Common myeloid progenitor, CD34-positive (primary cell): ENCODE results near the gene AKT3.
"Not testable (repeated sequence)": the region's sequence is repeated elsewhere in the genome, so short reads cannot be mapped to it uniquely, and the experiment has no call there.

Experiments used
- CTCF ChIA-PET: fragments of 350-600 bp; sonication (Branson Sonifier 250); formaldehyde crosslinking; loops from one replicate; lab custom pipeline; 2021; ENCODE audit warnings: antibody characterized with exemption; lab: Charles Lee
- POLR2A ChIA-PET: fragments of 350-600 bp; sonication (Branson Sonifier 250); formaldehyde crosslinking; loops from one replicate; lab custom pipeline; 2021; ENCODE audit warnings: antibody characterized with exemption; lab: Charles Lee
- DNase-seq, 3 donors: peaks; one replicate each; pipeline versions ENCODE4 v3.0.0 to v3.0.0-alpha.2; 2013
- H3K27ac ChIP-seq, 2 experiments: 1 replicate in 1 of 2; 2 replicates in 1 of 2; pipeline ENCODE4 v1.7.0; 2013; ENCODE audit warnings: inconsistent platforms in 2 of 2, low read length in 2 of 2, mild to moderate bottlenecking in 2 of 2, low read depth in 1 of 2, moderate library complexity in 1 of 2; ENCODE audit not compliant: severe bottlenecking in 2 of 2, insufficient read depth in 1 of 2, poor library complexity in 1 of 2
- H3K27me3 ChIP-seq, 5 experiments: replicated peaks in 2 of 5; 1 replicate in 3 of 5; 2 replicates in 2 of 5; pipeline versions ENCODE4 v1.6.1 to v1.7.0; 2013; ENCODE audit warnings: low read length in 4 of 5, mild to moderate bottlenecking in 2 of 5, moderate library complexity in 2 of 5, inconsistent platforms in 1 of 5; ENCODE audit not compliant: insufficient read depth in 5 of 5, control insufficient read depth in 4 of 5
- H3K36me3 ChIP-seq, 4 experiments: 1 replicate in 2 of 4; 2 replicates in 2 of 4; pipeline versions ENCODE4 v1.6.1 to v1.7.0; 2013; ENCODE audit warnings: low read length in 3 of 4, control low read depth in 1 of 4, mild to moderate bottlenecking in 1 of 4; ENCODE audit not compliant: control insufficient read depth in 4 of 4, insufficient read depth in 4 of 4
- H3K4me1 ChIP-seq, 4 experiments: 1 replicate in 3 of 4; 2 replicates in 1 of 4; pipeline versions ENCODE4 v1.6.1 to v1.7.1; 2013; ENCODE audit warnings: low read length in 3 of 4, mild to moderate bottlenecking in 3 of 4, control low read depth in 1 of 4, inconsistent platforms in 1 of 4, moderate library complexity in 1 of 4; ENCODE audit not compliant: control insufficient read depth in 4 of 4, insufficient read depth in 4 of 4; ENCODE audit errors: control extremely low read depth in 1 of 4
- H3K4me3 ChIP-seq, 7 experiments: 1 replicate in 4 of 7; 2 replicates in 3 of 7; pipeline versions ENCODE4 v1.5.1 to v1.7.0; 2013; ENCODE audit warnings: mild to moderate bottlenecking in 7 of 7, low read length in 6 of 7, moderate library complexity in 6 of 7, inconsistent platforms in 2 of 7, low read depth in 2 of 7, control low read depth in 1 of 7; ENCODE audit not compliant: insufficient read depth in 4 of 7, control insufficient read depth in 1 of 7; ENCODE audit errors: extremely low read depth in 1 of 7
- H3K9me3 ChIP-seq, 5 experiments: 1 replicate in 4 of 5; 2 replicates in 1 of 5; pipeline versions ENCODE4 v1.6.1 to v1.7.1; 2013; ENCODE audit warnings: low read length in 4 of 5, mild to moderate bottlenecking in 2 of 5, inconsistent platforms in 1 of 5, low read depth in 1 of 5, moderate library complexity in 1 of 5; ENCODE audit not compliant: control insufficient read depth in 4 of 5, insufficient read depth in 2 of 5; ENCODE audit errors: control extremely low read depth in 1 of 5
- WGBS: methylation state at CpG from one replicate; pipeline ENCODE4 v1.1.5; 2013; ENCODE audit not compliant: insufficient coverage; 5-methylcytosine and 5-hydroxymethylcytosine counted together

AKT3 gene

GRCh38 chr1:243596431-243597062 lies 253.5 kb downstream of the AKT3 start:
- peaks cover 0 to 25% (median 5%) of the 10 kb centered on the region in 4 experiments for H3K4me1 ChIP-seq
- ChIA-PET CTCF (no interaction called here), POLR2A (no interaction called here)
- H3K36me3 ChIP-seq = peaks cover 0 to 12% (median 5%) of the 10 kb centered on the region in 4 experiments
- no peaks in the 10 kb centered on the region for H3K27me3 ChIP-seq
- WGBS = no CpG with 5 or more reads among the region's 6 CpGs
- no peak overlapping the region for H3K4me3 ChIP-seq
- peaks cover 0 to 6% (median 0%) of the 10 kb centered on the region in 5 experiments for H3K9me3 ChIP-seq
- no peak overlapping the region for H3K27ac ChIP-seq
- peak; percentile 10 to 80 (median 73) for DNase-seq

- H3K36me3 ChIP-seq = peaks cover 0 to 12% (median 3%) of the 10 kb centered on the region in 4 experiments
- H3K27ac ChIP-seq = no peak overlapping the region
- DNase-seq = peak in 2 of 3 donors; percentile 12 to 16
- no peak overlapping the region for H3K4me3 ChIP-seq
- 89% methylated on average over 4 of the region's 7 CpGs for WGBS
- CTCF ChIA-PET = no interaction called here
- peaks cover 0 to 9% (median 0%) of the 10 kb centered on the region in 5 experiments for H3K9me3 ChIP-seq
- no peaks in the 10 kb centered on the region for H3K27me3 ChIP-seq
- POLR2A ChIA-PET = no interaction called here
- peaks cover 0 to 25% (median 5%) of the 10 kb centered on the region in 4 experiments for H3K4me1 ChIP-seq
Observed at GRCh38 chr1:243595527-243596210, 254.4 kb downstream of the AKT3 start.

GRCh38 chr1:243594455-243594854 lies 255.6 kb downstream of the AKT3 start:
- 100% methylated on average over 2 of the region's 2 CpGs for WGBS
- CTCF ChIA-PET = no interaction called here
- peaks cover 0 to 20% (median 0%) of the 10 kb centered on the region in 5 experiments for H3K9me3 ChIP-seq
- no peak for DNase-seq
- peaks cover 0 to 21% (median 5%) of the 10 kb centered on the region in 4 experiments for H3K36me3 ChIP-seq
- H3K27me3 ChIP-seq = no peaks in the 10 kb centered on the region
- POLR2A ChIA-PET = no interaction called here
- H3K4me1 ChIP-seq = peaks cover 0 to 25% (median 5%) of the 10 kb centered on the region in 4 experiments
- no peak overlapping the region for H3K27ac ChIP-seq
- no peak overlapping the region for H3K4me3 ChIP-seq

- POLR2A ChIA-PET, CTCF ChIA-PET, H3K27me3 ChIP-seq: not testable (repeated sequence)
Observed at GRCh38 chr1:243589286-243589685, 260.8 kb downstream of the AKT3 start.

GRCh38 chr1:243587823-243588560 lies 262.1 kb downstream of the AKT3 start:
- peaks cover 0 to 57% (median 9%) of the 10 kb centered on the region in 5 experiments for H3K9me3 ChIP-seq

More at GRCh38 chr1:243589286-243589685, 260.8 kb downstream of the AKT3 start:
- Histone ChIP-seq H3K9me3 (peaks cover 0 to 47% (median 4%) of the 10 kb centered on the region in 5 experiments), H3K36me3 (peaks cover 0 to 41% (median 6%) of the 10 kb centered on the region in 4 experiments)
- WGBS = no CpG with 5 or more reads among the region's 3 CpGs
- H3K4me1 ChIP-seq, DNase-seq, H3K4me3 ChIP-seq, H3K27ac ChIP-seq: not testable (repeated sequence)

GRCh38 chr1:243587285-243587684 lies 262.8 kb downstream of the AKT3 start:
- POLR2A ChIA-PET = no interaction called here
- CTCF ChIA-PET = no interaction called here
- 98% methylated on average over 7 of the region's 12 CpGs for WGBS
- H3K9me3 ChIP-seq = peaks cover 3 to 64% (median 9%) of the 10 kb centered on the region in 5 experiments
- H3K27me3 ChIP-seq = no peaks in the 10 kb centered on the region
- no peak overlapping the region for H3K4me3 ChIP-seq
- peaks cover 0 to 47% (median 7%) of the 10 kb centered on the region in 4 experiments for H3K36me3 ChIP-seq
- no peak for DNase-seq
- no peak overlapping the region for H3K27ac ChIP-seq
- no peaks in the 10 kb centered on the region for H3K4me1 ChIP-seq

More at GRCh38 chr1:243587823-243588560, 262.1 kb downstream of the AKT3 start:
- DNase-seq = no peak
- Histone ChIP-seq H3K27ac (no peak overlapping the region), H3K4me1 (no peaks in the 10 kb centered on the region), H3K27me3 (no peaks in the 10 kb centered on the region), H3K4me3 (no peak overlapping the region), H3K36me3 (peaks cover 0 to 44% (median 5%) of the 10 kb centered on the region in 4 experiments)
- WGBS = no CpG with 5 or more reads among the region's 4 CpGs
- CTCF ChIA-PET = no interaction called here
- POLR2A ChIA-PET = no interaction called here
